H9 (cell line): Measurements from ENCODE around the gene DPH1. TPM values are rescaled to one million over a fixed set of nuclear protein-coding genes. Genes with fewer than 3 reads are reported as not detected.

Experiments
- DNase-seq: peaks from one replicate; pipeline ENCODE4 v3.0.0-alpha.2; 2017
- H2AFZ ChIP-seq: one replicate; pipeline ENCODE4 v1.6.1; 2013; ENCODE audit warnings: mild to moderate bottlenecking, low read length, control low read depth, moderate library complexity
- H2AK5ac ChIP-seq: 2 replicates; pipeline ENCODE4 v1.6.1; 2013; ENCODE audit warnings: low read length, control low read depth, mixed read lengths; ENCODE audit not compliant: insufficient read length
- H2BK120ac ChIP-seq: one replicate; pipeline ENCODE4 v1.6.1; 2013; ENCODE audit warnings: low read depth, mild to moderate bottlenecking, low read length, control low read depth, inconsistent platforms; ENCODE audit not compliant: poor library complexity, severe bottlenecking
- H2BK12ac ChIP-seq: 2 replicates; pipeline ENCODE4 v1.6.1; 2013; ENCODE audit warnings: low read length, control low read depth, mixed read lengths, low read depth; ENCODE audit not compliant: insufficient read length
- H2BK15ac ChIP-seq: 2 replicates; pipeline ENCODE4 v1.6.1; 2013; ENCODE audit warnings: low read depth, low read length, control low read depth
- H2BK20ac ChIP-seq: one replicate; pipeline ENCODE4 v1.6.1; 2013; ENCODE audit warnings: low read depth, mild to moderate bottlenecking, low read length, control low read depth, inconsistent platforms; ENCODE audit not compliant: poor library complexity, severe bottlenecking
- H2BK5ac ChIP-seq: 2 replicates; pipeline ENCODE4 v1.6.1; 2013; ENCODE audit warnings: low read length, control low read depth, mixed read lengths; ENCODE audit not compliant: insufficient read length
- H3K14ac ChIP-seq: 2 replicates; pipeline ENCODE4 v1.6.1; 2013; ENCODE audit warnings: low read length, control low read depth; ENCODE audit not compliant: insufficient read depth
- H3K18ac ChIP-seq: 2 replicates; pipeline ENCODE4 v1.6.1; 2013; ENCODE audit warnings: low read depth, mild to moderate bottlenecking, mixed read lengths, low read length, control low read depth; ENCODE audit not compliant: insufficient read length
- H3K23ac ChIP-seq: 2 replicates; pipeline ENCODE4 v1.6.1; 2013; ENCODE audit warnings: low read length, control low read depth, mixed read lengths, low read depth; ENCODE audit not compliant: insufficient read length
- H3K23me2 ChIP-seq: 2 replicates; pipeline ENCODE4 v1.6.1; 2013; ENCODE audit warnings: low read depth, mild to moderate bottlenecking, mixed read lengths, low read length, control low read depth; ENCODE audit not compliant: insufficient read length, poor library complexity, severe bottlenecking
- H3K27ac ChIP-seq: 2 replicates; pipeline ENCODE4 v1.5.1; 2013; ENCODE audit warnings: low read length, control low read depth, mixed read lengths, low read depth; ENCODE audit not compliant: insufficient read length
- H3K27me3 ChIP-seq: 2 replicates; pipeline ENCODE4 v1.6.1; 2013; ENCODE audit warnings: low read length, control low read depth, inconsistent platforms; ENCODE audit not compliant: insufficient read depth
- H3K4ac ChIP-seq: 2 replicates; pipeline ENCODE4 v1.6.1; 2013; ENCODE audit warnings: low read depth, mild to moderate bottlenecking, control low read depth, inconsistent platforms, low read length, moderate library complexity
- H3K4me1 ChIP-seq: 2 replicates; pipeline ENCODE4 v1.6.1; 2013; ENCODE audit warnings: low read length, control low read depth, inconsistent platforms; ENCODE audit not compliant: insufficient read depth
- H3K4me2 ChIP-seq: 2 replicates; pipeline ENCODE4 v1.6.1; 2013; ENCODE audit warnings: low read length, control low read depth, mixed read lengths; ENCODE audit not compliant: insufficient read length, insufficient read depth
- H3K56ac ChIP-seq: 2 replicates; pipeline ENCODE4 v1.6.1; 2013; ENCODE audit warnings: low read depth, mild to moderate bottlenecking, mixed read lengths, low read length, control low read depth; ENCODE audit not compliant: insufficient read length
- H3K79me1 ChIP-seq: 2 replicates; pipeline ENCODE4 v1.6.1; 2013; ENCODE audit warnings: low read depth, mild to moderate bottlenecking, moderate library complexity, low read length, control low read depth, inconsistent platforms; ENCODE audit not compliant: insufficient read depth, poor library complexity, severe bottlenecking
- H3K79me2 ChIP-seq: 2 replicates; pipeline ENCODE4 v1.6.1; 2013; ENCODE audit warnings: low read length, control low read depth, inconsistent platforms; ENCODE audit not compliant: insufficient read depth
- H3K9ac ChIP-seq: 2 replicates; pipeline ENCODE4 v1.6.1; 2013; ENCODE audit warnings: low read length, control low read depth, mixed read lengths; ENCODE audit not compliant: insufficient read length; ENCODE audit errors: extremely low read depth
- H3K9me3 ChIP-seq: one replicate; pipeline ENCODE4 v1.6.1; 2013; ENCODE audit warnings: low read depth, low read length, inconsistent platforms; ENCODE audit not compliant: control insufficient read depth
- H3T11ph ChIP-seq: one replicate; pipeline ENCODE4 v1.6.1; 2013; ENCODE audit warnings: mild to moderate bottlenecking, low read length, control low read depth, inconsistent platforms
- H4K20me1 ChIP-seq: one replicate; pipeline ENCODE4 v1.6.1; 2013; ENCODE audit not compliant: control insufficient read depth, insufficient read length, insufficient read depth
- H4K5ac ChIP-seq: 2 replicates; pipeline ENCODE4 v1.6.1; 2013; ENCODE audit warnings: low read depth, mild to moderate bottlenecking, mixed read lengths, low read length, control low read depth; ENCODE audit not compliant: insufficient read length
- H4K8ac ChIP-seq: replicated peaks from 2 replicates; pipeline ENCODE4 v1.6.1; 2013; ENCODE audit warnings: low read length, control low read depth, mixed read lengths, low read depth; ENCODE audit not compliant: insufficient read length
- H4K91ac ChIP-seq: 2 replicates; pipeline ENCODE4 v1.6.1; 2013; ENCODE audit warnings: low read depth, mild to moderate bottlenecking, moderate library complexity, mixed read lengths, low read length, control low read depth; ENCODE audit not compliant: insufficient read length
- H3K27ac Mint-ChIP-seq, 3 experiments: 2 replicates in 2 of 3; 3 replicates in 1 of 3; pipeline ENCODE4 v1.8.0; 2020 to 2021; ENCODE audit warnings: mixed read lengths in 3 of 3, mild to moderate bottlenecking in 1 of 3, moderate library complexity in 1 of 3
- H3K27me3 Mint-ChIP-seq: 2 replicates; pipeline ENCODE4 v1.8.0; 2021; ENCODE audit warnings: low read depth, mild to moderate bottlenecking, moderate library complexity, mixed read lengths
- H3K36me3 Mint-ChIP-seq, 3 experiments: 2 replicates in 2 of 3; 3 replicates in 1 of 3; pipeline ENCODE4 v1.8.0; 2020 to 2021; ENCODE audit warnings: low read depth in 3 of 3, mixed read lengths in 3 of 3; ENCODE audit not compliant: insufficient read depth in 1 of 3
- H3K4me1 Mint-ChIP-seq, 2 experiments: 2 replicates each; pipeline ENCODE4 v1.8.0; 2020; ENCODE audit warnings: mixed read lengths in 2 of 2
- H3K4me3 Mint-ChIP-seq, 2 experiments: 2 replicates in 1 of 2; 3 replicates in 1 of 2; pipeline ENCODE4 v1.8.0; 2020 to 2021; ENCODE audit warnings: mild to moderate bottlenecking in 2 of 2, mixed read lengths in 2 of 2, moderate library complexity in 1 of 2
- H3K9me3 Mint-ChIP-seq, 2 experiments: 2 replicates in 1 of 2; 3 replicates in 1 of 2; pipeline ENCODE4 v1.8.0; 2020; ENCODE audit warnings: mild to moderate bottlenecking in 2 of 2, mixed read lengths in 2 of 2, moderate library complexity in 1 of 2
- WGBS: extraction: QIAGEN DNeasy Blood & Tissue Kit; methylation state at CpG from one replicate; pipeline ENCODE4 v1.1.7; 2013; ENCODE audit warnings: missing lambda C conversion rate, low lambda C conversion rate, mixed read lengths; ENCODE audit not compliant: insufficient read length; ENCODE audit errors: extremely low coverage; 5-methylcytosine and 5-hydroxymethylcytosine counted together
- total RNA-seq: library from RNA; stranded (reverse); gene quantifications from 2 replicates; pipeline ENCODE4 v1.2.1, GENCODE V29; 2021
- TF ChIP-seq, protein P1 (sequence below): fragments of 200-600 bp; sonication (generic); conservative IDR thresholded peaks from 3 replicates; pipeline ENCODE4 v1.8.0; 2021; ENCODE audit warnings: antibody characterized with exemption, mild to moderate bottlenecking

DPH1 gene
- total RNA-seq, 1 experiment from 2014 or later = 27.5 TPM

DNA sequence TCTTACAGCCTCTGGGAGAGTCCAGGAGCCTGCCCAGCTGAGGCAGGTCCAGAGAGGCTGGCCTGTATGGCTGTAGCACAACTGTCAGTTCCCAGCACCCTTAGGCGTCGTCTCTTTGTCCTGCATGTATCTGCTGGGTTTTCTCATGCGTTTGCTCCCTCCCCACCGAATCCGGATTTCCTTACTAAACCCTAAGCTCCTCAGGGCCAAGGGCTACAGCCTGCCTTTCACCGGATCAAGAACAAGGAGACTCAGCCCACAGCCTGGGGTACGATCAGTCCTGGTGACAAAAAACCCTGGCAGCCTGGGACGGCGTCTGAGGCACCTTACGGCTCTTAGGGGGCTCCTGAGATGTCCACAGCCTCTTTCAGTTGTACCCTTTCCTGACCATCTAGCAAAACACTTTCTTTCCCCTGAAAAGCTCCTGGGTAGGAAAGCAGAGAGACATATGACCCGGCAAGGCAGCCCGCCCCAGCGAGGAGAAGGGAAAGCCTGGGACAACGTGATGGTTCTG is 37.2 kb downstream of the DPH1 start:
- Mint-ChIP-seq H3K27me3 (no peaks in the 10 kb centered on the region), H3K9me3 (no peaks in the 10 kb centered on the region), H3K4me3 (no peak overlapping the region), H3K4me1 (peaks cover 45 to 52% of the 10 kb centered on the region in 2 experiments), H3K27ac (peak overlapping the region in 1 of 3 experiments; percentile 45; a peak in 1 of 7 replicates), H3K36me3 (peaks cover 3 to 48% (median 22%) of the 10 kb centered on the region in 3 experiments)
- H4K91ac ChIP-seq = no peak overlapping the region
- no peak overlapping the region for H3K27ac ChIP-seq
- H4K20me1 ChIP-seq = peaks cover 2% of the 10 kb centered on the region
- WGBS = no CpG with 5 or more reads among the region's 14 CpGs
- no peak overlapping the region for H3K4me2 ChIP-seq
- H3K4me1 ChIP-seq = peaks cover 5% of the 10 kb centered on the region; the same call in 1 of the 2 replicates
- H3K56ac ChIP-seq = no peak overlapping the region
- TF ChIP-seq, protein P1, sequence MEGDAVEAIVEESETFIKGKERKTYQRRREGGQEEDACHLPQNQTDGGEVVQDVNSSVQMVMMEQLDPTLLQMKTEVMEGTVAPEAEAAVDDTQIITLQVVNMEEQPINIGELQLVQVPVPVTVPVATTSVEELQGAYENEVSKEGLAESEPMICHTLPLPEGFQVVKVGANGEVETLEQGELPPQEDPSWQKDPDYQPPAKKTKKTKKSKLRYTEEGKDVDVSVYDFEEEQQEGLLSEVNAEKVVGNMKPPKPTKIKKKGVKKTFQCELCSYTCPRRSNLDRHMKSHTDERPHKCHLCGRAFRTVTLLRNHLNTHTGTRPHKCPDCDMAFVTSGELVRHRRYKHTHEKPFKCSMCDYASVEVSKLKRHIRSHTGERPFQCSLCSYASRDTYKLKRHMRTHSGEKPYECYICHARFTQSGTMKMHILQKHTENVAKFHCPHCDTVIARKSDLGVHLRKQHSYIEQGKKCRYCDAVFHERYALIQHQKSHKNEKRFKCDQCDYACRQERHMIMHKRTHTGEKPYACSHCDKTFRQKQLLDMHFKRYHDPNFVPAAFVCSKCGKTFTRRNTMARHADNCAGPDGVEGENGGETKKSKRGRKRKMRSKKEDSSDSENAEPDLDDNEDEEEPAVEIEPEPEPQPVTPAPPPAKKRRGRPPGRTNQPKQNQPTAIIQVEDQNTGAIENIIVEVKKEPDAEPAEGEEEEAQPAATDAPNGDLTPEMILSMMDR = no peak
- H2AFZ ChIP-seq = no peak overlapping the region
- H3K4ac ChIP-seq = no peak overlapping the region
- H3K18ac ChIP-seq = no peak overlapping the region
- no peaks in the 10 kb centered on the region for H3K9me3 ChIP-seq
- no peak overlapping the region for H2BK12ac ChIP-seq
- H2BK5ac ChIP-seq = no peak overlapping the region
- no peak overlapping the region for H3K23ac ChIP-seq
- H4K5ac ChIP-seq = no peak overlapping the region
- no peak overlapping the region for H2AK5ac ChIP-seq
- no peaks in the 10 kb centered on the region for H3K79me1 ChIP-seq
- no peaks in the 10 kb centered on the region for H3K23me2 ChIP-seq
- H3K9ac ChIP-seq = no peak overlapping the region
- H3K27me3 ChIP-seq = no peaks in the 10 kb centered on the region
- no peak overlapping the region for H2BK20ac ChIP-seq
- no peak overlapping the region for H3K14ac ChIP-seq
- H4K8ac ChIP-seq = no peak overlapping the region
- H2BK15ac ChIP-seq = no peak overlapping the region
- no peaks in the 10 kb centered on the region for H3K79me2 ChIP-seq
- DNase-seq = no peak
- no peak overlapping the region for H2BK120ac ChIP-seq
- no peak overlapping the region for H3T11ph ChIP-seq
